Activated naive CD4-positive, alpha-beta T cell treated with anti-CD3 and anti-CD28 coated beads, Interleukin-2, amount 10 ng/mL, durations not matched to agents 7 days and 5 days (primary cell): Measurements from ENCODE around the gene UTP11.

ENCODE experiments used
- CTCF ChIA-PET: fragments of 350-600 bp; sonication (Branson Sonifier 250); formaldehyde crosslinking; loops from one replicate; lab custom pipeline; 2021; ENCODE audit warnings: antibody characterized with exemption; lab: Charles Lee
- DNase-seq: peaks from one replicate; pipeline ENCODE4 v3.0.0-alpha.2; 2020
- H3K27ac Mint-ChIP-seq: one replicate; pipeline ENCODE4 v1.8.0; 2021; ENCODE audit warnings: mild to moderate bottlenecking, moderate library complexity, mixed read lengths
- H3K27me3 Mint-ChIP-seq: one replicate; pipeline ENCODE4 v1.8.0; 2021; ENCODE audit warnings: mild to moderate bottlenecking, mixed read lengths
- H3K36me3 Mint-ChIP-seq: one replicate; pipeline ENCODE4 v1.8.0; 2021; ENCODE audit warnings: mixed read lengths
- H3K4me1 Mint-ChIP-seq: one replicate; pipeline ENCODE4 v1.8.0; 2021; ENCODE audit warnings: mixed read lengths
- H3K4me3 Mint-ChIP-seq: one replicate; pipeline ENCODE4 v1.8.0; 2021; ENCODE audit warnings: mild to moderate bottlenecking, moderate library complexity, mixed read lengths
- H3K9me3 Mint-ChIP-seq: one replicate; pipeline ENCODE4 v1.8.0; 2021; ENCODE audit warnings: mixed read lengths

UTP11 gene

DNA sequence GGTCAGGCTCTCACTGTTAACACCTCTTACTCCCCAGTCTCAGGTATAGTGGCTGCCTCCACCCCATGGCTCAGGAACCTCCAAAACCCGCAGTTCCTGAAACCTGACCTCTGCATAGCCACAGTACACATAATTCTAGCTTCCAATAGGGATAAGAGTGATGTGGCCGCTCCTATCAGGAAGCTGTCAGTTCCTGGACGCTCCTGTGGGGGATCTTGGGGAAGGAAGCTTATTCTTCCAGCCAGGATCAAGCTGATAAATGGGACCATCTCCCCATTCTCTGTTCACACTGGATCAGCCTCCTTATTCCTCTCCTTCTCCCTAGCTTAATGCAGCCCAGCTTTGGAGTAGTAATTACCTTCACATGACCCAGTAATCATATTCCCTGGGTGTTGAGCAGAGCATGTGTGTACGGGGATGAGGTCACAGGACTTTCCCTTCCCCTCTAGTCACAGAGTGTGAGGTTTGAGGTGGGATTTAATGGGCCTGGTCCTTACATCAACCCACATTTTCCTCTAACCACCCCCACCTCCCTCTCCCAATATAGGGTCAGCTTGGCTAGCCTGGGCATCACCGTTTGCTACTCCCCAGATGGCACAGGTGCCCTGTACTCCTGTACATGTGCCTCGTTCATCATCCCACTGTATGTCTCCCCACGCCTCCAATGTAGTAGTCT is 41.0 kb downstream of the UTP11 start:
- no peaks in the 10 kb centered on the region for H3K4me1 Mint-ChIP-seq
- no peaks in the 10 kb centered on the region for H3K36me3 Mint-ChIP-seq
- H3K27me3 Mint-ChIP-seq: peaks cover 59% of the 10 kb centered on the region
- CTCF ChIA-PET: no interaction called here
- no peak for DNase-seq
- no peak overlapping the region for H3K27ac Mint-ChIP-seq
- no peak overlapping the region for H3K4me3 Mint-ChIP-seq
- H3K9me3 Mint-ChIP-seq: no peaks in the 10 kb centered on the region

GRCh38 chr1:38055398-38055797 is 42.9 kb downstream of the UTP11 start:
- no peak overlapping the region for H3K27ac Mint-ChIP-seq
- H3K4me1 Mint-ChIP-seq: no peaks in the 10 kb centered on the region
- CTCF ChIA-PET: no interaction called here

DNA sequence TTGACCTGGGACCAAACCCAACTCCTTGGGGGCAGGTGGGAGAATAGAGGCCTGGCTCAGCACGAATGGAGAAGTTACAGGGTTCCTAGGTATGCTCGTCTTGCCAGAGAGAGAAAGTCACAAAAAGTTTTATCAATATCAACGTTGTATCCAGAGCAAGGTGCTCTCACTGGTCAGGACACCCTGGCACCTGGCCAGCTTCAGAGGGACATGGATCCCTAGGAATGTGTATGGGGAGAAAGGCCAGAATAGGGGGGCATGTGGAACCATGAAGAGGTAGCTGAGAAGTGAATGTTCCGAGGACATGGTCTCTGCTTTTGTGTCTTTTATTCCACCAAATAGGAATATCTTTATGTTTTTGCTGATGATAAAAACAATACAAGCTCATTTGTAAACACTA is 43.4 kb downstream of the UTP11 start:
- H3K9me3 Mint-ChIP-seq: no peaks in the 10 kb centered on the region
- no peaks in the 10 kb centered on the region for H3K36me3 Mint-ChIP-seq
- no peak for DNase-seq
- H3K4me1 Mint-ChIP-seq: no peaks in the 10 kb centered on the region
- H3K27me3 Mint-ChIP-seq: peaks cover 57% of the 10 kb centered on the region
- CTCF ChIA-PET: interaction anchor here (1.6 kb wide), 1 partner anchor 35 kb away, joined by 4 read pairs; no protein-coding TSS in a partner anchor
- no peak overlapping the region for H3K4me3 Mint-ChIP-seq
- H3K27ac Mint-ChIP-seq: no peak overlapping the region

More at GRCh38 chr1:38055398-38055797, 42.9 kb downstream of the UTP11 start:
- H3K4me3 Mint-ChIP-seq: no peak overlapping the region
- H3K9me3 Mint-ChIP-seq: no peaks in the 10 kb centered on the region
- peaks cover 57% of the 10 kb centered on the region for H3K27me3 Mint-ChIP-seq
- no peaks in the 10 kb centered on the region for H3K36me3 Mint-ChIP-seq
- DNase-seq: no peak

DNA sequence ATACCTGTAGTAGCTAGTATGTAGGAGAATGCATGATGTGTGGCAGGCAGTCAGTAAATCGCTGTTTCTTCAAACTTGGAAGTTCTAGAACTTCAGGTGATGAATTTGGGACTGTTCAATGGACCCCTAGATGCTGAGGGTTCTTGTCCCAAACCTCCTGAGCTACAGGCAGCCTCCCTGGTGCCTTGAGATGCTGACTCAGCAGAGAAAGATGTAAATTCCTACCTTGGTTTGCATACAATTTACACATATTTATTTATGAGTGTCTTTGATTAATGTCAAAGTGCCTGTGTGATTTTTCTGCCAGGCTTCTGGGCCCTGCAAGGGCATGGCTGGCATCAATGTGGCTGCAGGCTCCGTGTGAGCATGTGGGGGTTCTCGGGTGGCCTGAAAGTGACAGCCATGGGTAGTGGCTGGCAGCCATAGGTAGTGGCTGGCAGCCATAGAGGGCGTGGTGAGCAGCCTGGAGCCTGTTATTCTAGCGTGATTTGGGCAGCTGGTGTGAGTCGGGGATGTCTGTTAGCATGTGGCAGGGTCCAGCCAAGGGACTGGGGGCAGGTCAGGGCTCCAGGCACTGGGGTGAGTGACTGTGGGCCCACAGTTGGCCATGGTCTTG is 47.2 kb downstream of the UTP11 start:
- Mint-ChIP-seq H3K27ac (no peak overlapping the region), H3K9me3 (no peaks in the 10 kb centered on the region), H3K27me3 (peaks cover 43% of the 10 kb centered on the region), H3K4me3 (no peak overlapping the region), H3K4me1 (no peaks in the 10 kb centered on the region), H3K36me3 (no peaks in the 10 kb centered on the region)
- no peak for DNase-seq
- CTCF ChIA-PET: no interaction called here

- H3K36me3 Mint-ChIP-seq: no peaks in the 10 kb centered on the region
- no peak overlapping the region for H3K4me3 Mint-ChIP-seq
- CTCF ChIA-PET: no interaction called here
- no peaks in the 10 kb centered on the region for H3K9me3 Mint-ChIP-seq
- H3K27ac Mint-ChIP-seq: no peak overlapping the region
- H3K27me3 Mint-ChIP-seq: peaks cover 41% of the 10 kb centered on the region
- DNase-seq: no peak
- H3K4me1 Mint-ChIP-seq: no peaks in the 10 kb centered on the region
Observed at GRCh38 chr1:38060498-38060897, 48.0 kb downstream of the UTP11 start.

DNA sequence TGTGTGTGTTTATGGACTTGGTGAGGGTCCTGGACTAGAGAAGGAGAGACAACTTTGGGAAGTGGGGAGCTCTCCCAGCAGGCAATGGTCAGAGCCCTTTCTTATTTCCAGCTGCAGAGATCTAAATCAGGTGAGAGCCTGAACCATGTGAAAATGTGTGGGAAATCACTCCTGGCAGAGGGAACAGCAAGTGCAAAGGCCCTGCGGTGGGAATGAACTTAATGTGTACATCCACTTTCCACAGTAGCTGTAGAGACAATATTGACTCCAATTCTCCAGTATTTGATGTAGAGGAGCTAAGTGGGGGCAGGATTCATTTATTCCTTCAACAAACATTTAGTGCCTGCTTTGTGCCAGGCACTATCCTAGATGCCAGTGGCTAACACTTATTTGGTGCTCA is 48.8 kb downstream of the UTP11 start:
- no peak overlapping the region for H3K27ac Mint-ChIP-seq
- DNase-seq: no peak
- H3K36me3 Mint-ChIP-seq: no peaks in the 10 kb centered on the region
- no peak overlapping the region for H3K4me3 Mint-ChIP-seq
- peaks cover 40% of the 10 kb centered on the region for H3K27me3 Mint-ChIP-seq
- H3K4me1 Mint-ChIP-seq: no peaks in the 10 kb centered on the region
- H3K9me3 Mint-ChIP-seq: no peaks in the 10 kb centered on the region
- CTCF ChIA-PET: interaction anchor here (1.0 kb wide), 1 partner anchor 11 kb away, joined by 3 read pairs; no protein-coding TSS in a partner anchor

DNA sequence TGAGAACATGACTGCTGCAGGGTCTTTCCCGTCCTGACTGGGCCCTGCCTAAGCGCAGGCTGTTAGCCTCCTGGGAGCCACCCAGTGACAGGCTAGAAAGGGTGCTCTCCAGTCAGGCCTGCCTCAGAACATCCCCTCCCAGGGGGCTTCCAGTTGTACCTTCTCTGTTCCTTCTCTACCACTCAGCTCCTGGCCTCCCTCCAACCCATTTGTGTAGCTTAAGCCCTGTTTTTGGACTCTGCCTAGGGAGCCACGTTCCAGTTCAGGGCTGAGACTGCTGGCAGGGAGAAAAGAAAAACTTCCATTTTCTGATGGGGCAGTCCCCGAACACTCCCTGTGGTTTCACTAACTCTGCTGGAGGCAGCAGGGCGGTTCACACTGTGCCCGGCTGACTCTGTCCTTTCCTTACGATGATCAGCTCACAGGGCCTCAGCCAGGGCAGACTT is 49.4 kb downstream of the UTP11 start:
- Mint-ChIP-seq H3K4me3 (no peak overlapping the region), H3K9me3 (no peaks in the 10 kb centered on the region), H3K27ac (no peak overlapping the region), H3K4me1 (no peaks in the 10 kb centered on the region), H3K36me3 (no peaks in the 10 kb centered on the region), H3K27me3 (peaks cover 44% of the 10 kb centered on the region)
- CTCF ChIA-PET: interaction anchor here (1.0 kb wide), 1 partner anchor 10 kb away, joined by 3 read pairs; no protein-coding TSS in a partner anchor
- no peak for DNase-seq

DNA sequence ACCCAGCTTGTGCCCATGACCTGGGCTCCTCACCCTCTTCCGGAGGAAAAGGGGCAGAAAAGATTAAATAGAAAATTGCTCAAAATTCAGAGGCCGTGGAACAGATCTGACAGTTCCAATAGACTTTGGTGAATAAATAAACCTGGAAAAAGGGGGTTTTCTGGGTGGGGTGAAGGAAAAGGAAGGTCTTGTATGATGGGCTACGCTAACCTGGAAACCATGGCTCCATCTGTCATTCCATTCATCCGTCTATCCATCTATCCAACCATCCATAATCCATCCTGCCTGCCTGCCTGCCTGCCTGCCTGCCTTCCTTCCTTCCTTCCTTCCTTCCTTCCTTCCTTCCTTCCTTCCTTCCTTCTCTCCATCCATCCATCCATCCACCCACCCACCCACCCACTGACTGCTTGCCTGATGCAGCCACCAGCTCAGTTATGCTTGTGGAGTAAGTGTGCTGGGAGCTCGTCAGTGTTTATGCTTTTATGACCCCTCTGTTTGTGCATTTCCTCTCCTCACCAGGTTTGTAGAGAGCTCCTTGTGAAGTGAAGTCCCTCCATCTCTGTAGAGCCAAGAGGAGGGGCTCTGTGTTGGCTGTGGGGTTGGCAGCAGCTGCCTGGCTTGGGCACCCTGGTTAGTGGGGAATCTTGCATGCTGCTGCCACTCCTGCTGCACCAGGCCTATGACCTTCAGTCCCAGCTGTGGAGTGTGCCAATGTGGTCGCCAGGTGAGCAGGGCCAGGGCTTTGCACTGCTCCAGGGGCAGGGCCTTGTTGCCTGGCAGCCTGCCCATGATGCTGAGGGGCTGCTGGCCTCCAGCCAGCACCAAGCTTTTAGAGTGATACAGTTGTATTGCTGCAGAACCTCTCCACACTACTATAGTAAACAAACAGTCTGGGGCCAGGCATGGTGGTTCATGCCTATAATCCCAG is 50.1 kb downstream of the UTP11 start:
- Mint-ChIP-seq H3K27me3 (peaks cover 51% of the 10 kb centered on the region), H3K4me1 (no peaks in the 10 kb centered on the region), H3K36me3 (no peaks in the 10 kb centered on the region)

GRCh38 chr1:38063616-38064015 is 51.1 kb downstream of the UTP11 start:
- no peak overlapping the region for H3K27ac Mint-ChIP-seq
- H3K9me3 Mint-ChIP-seq: no peaks in the 10 kb centered on the region
- CTCF ChIA-PET: no interaction called here
- H3K27me3 Mint-ChIP-seq: peaks cover 58% of the 10 kb centered on the region
- no peak for DNase-seq
- H3K36me3 Mint-ChIP-seq: no peaks in the 10 kb centered on the region
- no peaks in the 10 kb centered on the region for H3K4me1 Mint-ChIP-seq
- H3K4me3 Mint-ChIP-seq: no peak overlapping the region

More for the DNA sequence above, 50.1 kb downstream of the UTP11 start:
- Mint-ChIP-seq H3K4me3 (no peak overlapping the region), H3K27ac (no peak overlapping the region), H3K9me3 (no peaks in the 10 kb centered on the region)
- no peak for DNase-seq
- CTCF ChIA-PET: no interaction called here

DNA sequence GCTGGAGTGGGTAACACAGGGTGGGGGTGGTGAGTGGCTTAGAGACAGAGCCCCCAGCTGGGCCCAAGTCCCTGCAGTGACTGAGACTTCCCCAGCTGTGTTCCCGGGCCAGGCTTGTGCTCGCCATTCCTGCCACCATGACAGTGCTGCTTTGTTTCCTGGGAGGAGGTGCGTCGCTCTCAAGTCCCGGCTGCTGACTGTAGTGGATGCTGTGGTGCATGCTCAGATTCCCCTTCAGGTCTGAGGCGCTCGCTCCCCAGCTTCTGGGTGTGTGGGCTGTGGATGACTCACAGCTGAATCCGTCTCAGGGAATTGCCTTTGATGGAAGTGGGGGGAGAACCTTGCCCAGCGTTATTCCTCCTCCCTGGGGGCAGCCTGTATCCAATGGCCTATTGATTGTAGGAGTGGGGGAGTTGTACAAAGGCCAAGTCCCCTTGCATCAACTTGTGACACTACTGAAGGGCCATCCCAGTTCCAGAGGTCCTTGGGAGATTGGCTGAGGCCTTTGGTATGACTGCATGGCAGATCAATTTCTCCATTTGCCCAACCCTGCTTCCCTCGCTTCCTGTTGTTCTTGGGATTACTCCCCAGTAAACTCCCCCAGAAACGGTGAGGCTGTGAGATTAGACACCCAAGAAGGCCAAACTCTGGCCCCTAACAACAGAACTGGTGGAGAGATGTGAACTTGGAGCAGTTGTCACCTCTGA is 51.8 kb downstream of the UTP11 start:
- no peak overlapping the region for H3K27ac Mint-ChIP-seq
- H3K27me3 Mint-ChIP-seq: peaks cover 57% of the 10 kb centered on the region
- no peak overlapping the region for H3K4me3 Mint-ChIP-seq
- H3K9me3 Mint-ChIP-seq: no peaks in the 10 kb centered on the region
- DNase-seq: no peak
- H3K4me1 Mint-ChIP-seq: no peaks in the 10 kb centered on the region
- CTCF ChIA-PET: no interaction called here
- H3K36me3 Mint-ChIP-seq: no peaks in the 10 kb centered on the region

DNA sequence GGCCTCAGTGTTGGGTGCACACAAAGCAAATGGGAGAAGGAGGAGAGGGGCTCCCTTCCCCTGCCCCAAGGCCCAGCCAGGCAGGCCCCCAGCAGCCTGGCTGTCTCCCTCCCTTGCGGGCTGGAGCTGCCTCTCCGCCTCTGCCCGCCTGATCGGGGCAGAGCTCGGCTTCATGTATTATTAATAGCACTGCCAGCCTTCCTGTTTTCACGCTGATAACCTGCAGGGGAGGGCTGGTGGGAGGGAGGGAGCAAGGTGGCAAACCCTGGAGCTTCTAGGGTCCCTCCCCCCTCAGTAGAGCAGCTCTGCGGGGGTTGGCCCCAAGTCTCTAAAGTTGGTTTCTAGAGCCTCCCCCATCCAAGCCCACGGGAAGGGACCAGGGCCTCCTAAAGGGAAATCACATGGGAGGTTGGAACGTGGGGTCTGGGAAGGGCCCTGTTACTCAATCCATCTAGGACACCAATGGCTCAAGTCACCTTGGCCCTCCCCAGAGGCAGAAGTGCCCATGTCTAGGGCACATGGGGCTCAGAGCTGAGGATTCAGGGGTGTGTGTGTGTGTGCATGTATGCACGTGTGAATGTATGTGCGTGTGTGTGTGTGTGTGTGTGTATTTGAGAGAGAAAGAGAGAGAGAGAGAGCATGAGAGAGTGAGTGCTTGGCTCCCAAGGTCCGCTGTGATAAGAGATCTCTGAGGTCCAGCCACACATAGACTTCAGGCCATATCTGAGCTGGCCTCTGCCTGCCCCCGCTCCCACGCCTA is 55.9 kb downstream of the UTP11 start:
- no peak overlapping the region for H3K4me3 Mint-ChIP-seq
- peaks cover 69% of the 10 kb centered on the region for H3K27me3 Mint-ChIP-seq
- no peaks in the 10 kb centered on the region for H3K9me3 Mint-ChIP-seq
- no peak overlapping the region for H3K27ac Mint-ChIP-seq
- CTCF ChIA-PET: no interaction called here
- no peaks in the 10 kb centered on the region for H3K36me3 Mint-ChIP-seq
- DNase-seq: no peak
- H3K4me1 Mint-ChIP-seq: no peaks in the 10 kb centered on the region

DNA sequence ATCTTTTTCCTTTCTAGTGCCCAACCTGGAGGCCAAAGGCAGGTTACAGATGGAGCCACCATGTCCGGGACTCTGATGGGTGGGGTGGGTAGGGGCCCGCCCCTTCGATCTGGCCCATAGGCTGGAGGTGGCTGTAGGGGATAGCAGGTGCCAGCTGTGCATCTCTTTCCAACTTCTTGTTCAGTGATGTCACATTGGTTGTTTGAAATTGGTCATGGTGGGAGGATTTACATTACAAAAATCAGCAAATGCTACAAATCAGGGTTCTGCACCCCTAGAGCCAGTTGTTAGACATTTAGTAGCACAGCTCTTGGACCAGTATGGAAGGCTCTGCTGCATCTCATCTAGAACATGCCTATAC is 56.4 kb downstream of the UTP11 start:
- Mint-ChIP-seq H3K9me3 (no peaks in the 10 kb centered on the region), H3K4me3 (no peak overlapping the region), H3K36me3 (no peaks in the 10 kb centered on the region), H3K4me1 (no peaks in the 10 kb centered on the region), H3K27me3 (peaks cover 67% of the 10 kb centered on the region), H3K27ac (no peak overlapping the region)
- no peak for DNase-seq
- CTCF ChIA-PET: no interaction called here
